ENCODE measurements around the gene INPP4B. TPM values are rescaled to one million over a fixed set of nuclear protein-coding genes. Genes with fewer than 3 reads are reported as not detected.

The INPP4B gene
- total and polyA plus RNA-seq, 2 of the 4 experiments (the other 2 are of a cell fraction), result 1.8 to 14.0 TPM

GRCh38 chr4:142838778-142839177 is 7.3 kb downstream of the INPP4B start:
- no peak overlapping the region for H3K14ac ChIP-seq (replicated peaks; ENCODE audit: low read depth, low read length)
- H3K18ac ChIP-seq (ENCODE audit: low read depth, low read length), result no peak overlapping the region
- in situ Hi-C loops (cut with MboI; ENCODE audit: low sequenced_read_pairs) (loop anchor here (25.0 kb wide), 2 partner anchors 1501 to 1676 kb away; no protein-coding TSS in a partner anchor), dilution Hi-C loops (cut with HindIII; ENCODE audit: low sequenced_read_pairs, unreplicated experiment) (no loop called here), intact Hi-C loops (cut with micrococcal nuclease) (loop anchor here (5.0 kb wide), 1 partner anchor 116 kb away; no protein-coding TSS in a partner anchor)
- H2AK9ac ChIP-seq (replicated peaks; ENCODE audit: low read depth, low read length, poor library complexity), result no peak overlapping the region
- H3K4ac ChIP-seq (ENCODE audit: low read depth, low read length), result no peak overlapping the region
- no peaks in the 10 kb centered on the region for H3K79me1 ChIP-seq (ENCODE audit: low read depth in 1 of 2, low read length in 2 of 2)
- H3K9me1 ChIP-seq (ENCODE audit: insufficient read depth, low read length), result no peaks in the 10 kb centered on the region
- ChIA-PET POLR2A (ENCODE audit: unreplicated experiment) (interaction anchor here (0.6 kb wide), 1 partner anchor 100 kb away, joined by 5 read pairs; no protein-coding TSS in a partner anchor), CTCF (interaction anchor here (0.6 kb wide), 1 partner anchor 9 kb away, joined by 3 read pairs; no protein-coding TSS in a partner anchor)
- no peak for ATAC-seq (ENCODE audit: low read depth)
- H4K20me1 ChIP-seq (ENCODE audit: insufficient read depth, low read length), result no peaks in the 10 kb centered on the region
- H2BK15ac ChIP-seq (ENCODE audit: low read depth, low read length), result no peak overlapping the region
- no CpG with 5 or more reads among the region's 1 CpG for WGBS, 2 experiments (ENCODE audit: extremely low coverage in 2 of 2, insufficient read length in 1 of 2)
- no peak overlapping the region for H3K23ac ChIP-seq (ENCODE audit: low read depth, low read length)
- H3K4me1 ChIP-seq (ENCODE audit: control insufficient read depth, insufficient read depth, low read length), result peaks cover 2% of the 10 kb centered on the region; the same call in 1 of the 2 replicates
- H3K27me3 ChIP-seq (ENCODE audit: control insufficient read depth, insufficient read depth, low read length), result no peaks in the 10 kb centered on the region
- H4K8ac ChIP-seq (ENCODE audit: low read depth in 2 of 2, low read length in 2 of 2), result no peak overlapping the region
- H4K5ac ChIP-seq (ENCODE audit: low read depth, low read length), result no peak overlapping the region
- TF ChIP-seq CTCF (conservative IDR thresholded peaks at IDR 0.05; ENCODE audit: low read depth, low read length), result no peak
- no peak overlapping the region for H3K56ac ChIP-seq (ENCODE audit: extremely low read depth, insufficient read depth, low read length)
- no peak overlapping the region for H2BK120ac ChIP-seq (ENCODE audit: low read depth, low read length)
- H2BK5ac ChIP-seq (ENCODE audit: low read depth, low read length, poor library complexity, severe bottlenecking), result no peak overlapping the region
- no peak overlapping the region for H3K9ac ChIP-seq (ENCODE audit: low read depth, low read length)
- no TSS peak for BruUV-seq (replicated peaks)
- H3K4me3 ChIP-seq (ENCODE audit: insufficient read depth, low read depth, low read length), result no peak overlapping the region
- H2AK5ac ChIP-seq (ENCODE audit: low read depth, low read length), result no peak overlapping the region
- no peak overlapping the region for H3K4me2 ChIP-seq (ENCODE audit: low read depth, low read length)
- H3K27ac ChIP-seq (ENCODE audit: insufficient read depth, low read length), result no peak overlapping the region
- DNase-seq, result no peak
- H2BK20ac ChIP-seq (ENCODE audit: low read depth, low read length), result no peak overlapping the region
- no peaks in the 10 kb centered on the region for H3K36me3 ChIP-seq (ENCODE audit: control insufficient read depth, insufficient read depth, low read length)
- H3K9me3 ChIP-seq (ENCODE audit: control insufficient read depth, insufficient read depth, low read length), result no peaks in the 10 kb centered on the region
- no peak overlapping the region for H2AFZ ChIP-seq (replicated peaks; ENCODE audit: low read length, poor library complexity)
- no peak overlapping the region for H4K91ac ChIP-seq (ENCODE audit: insufficient read depth, low read depth, low read length)
